HG02623 (cell line): Measurements from ENCODE around the gene AP1G1.
"Not testable (repeated sequence)": the region's sequence is repeated elsewhere in the genome, so short reads cannot be mapped to it uniquely, and the experiment has no call there.

Source experiments
- ATAC-seq: cut with Tn5 transposase; IDR thresholded peaks from one replicate; pipeline ENCODE4 v1.9.1; 2021; ENCODE audit warnings: moderate library complexity; ENCODE audit not compliant: unreplicated experiment

Gene AP1G1

GRCh38 chr16:71811261-71811803 lies 2.7 kb upstream of the AP1G1 start:
- no peak for ATAC-seq

GRCh38 chr16:71810155-71810530 lies 1.5 kb upstream of the AP1G1 start:
- ATAC-seq: not testable (repeated sequence)

- ATAC-seq: peak; percentile 38
Measured at GRCh38 chr16:71807905-71808592, 585 bp downstream of the AP1G1 start.

- no peak for ATAC-seq
Measured at GRCh38 chr16:71803305-71803690, 5.3 kb downstream of the AP1G1 start.

- ATAC-seq: no peak
Measured at GRCh38 chr16:71796501-71797097, 12.0 kb downstream of the AP1G1 start.

GRCh38 chr16:71794943-71795342 lies 13.7 kb downstream of the AP1G1 start:
- no peak for ATAC-seq

- ATAC-seq: no peak
Measured at GRCh38 chr16:71794018-71794417, 14.6 kb downstream of the AP1G1 start.

GRCh38 chr16:71792176-71792575 lies 16.5 kb downstream of the AP1G1 start:
- no peak for ATAC-seq

GRCh38 chr16:71790329-71790728 lies 18.3 kb downstream of the AP1G1 start:
- ATAC-seq: not testable (repeated sequence)

- ATAC-seq: no peak
Measured at GRCh38 chr16:71789136-71789535, 19.5 kb downstream of the AP1G1 start.

GRCh38 chr16:71788578-71788977 lies 20.1 kb downstream of the AP1G1 start:
- no peak for ATAC-seq

GRCh38 chr16:71785143-71785542 lies 23.5 kb downstream of the AP1G1 start:
- ATAC-seq: not testable (repeated sequence)

- ATAC-seq: no peak
Measured at GRCh38 chr16:71784093-71784492, 24.5 kb downstream of the AP1G1 start.

GRCh38 chr16:71781741-71782140 lies 26.9 kb downstream of the AP1G1 start:
- ATAC-seq: no peak

- no peak for ATAC-seq
Measured at GRCh38 chr16:71780521-71781089, 28.0 kb downstream of the AP1G1 start.

- ATAC-seq: no peak
Measured at GRCh38 chr16:71778780-71779179, 29.9 kb downstream of the AP1G1 start.

GRCh38 chr16:71777329-71777728 lies 31.3 kb downstream of the AP1G1 start:
- ATAC-seq: no peak

- ATAC-seq: no peak
Measured at GRCh38 chr16:71775949-71776348, 32.7 kb downstream of the AP1G1 start.

GRCh38 chr16:71771571-71771970 lies 37.1 kb downstream of the AP1G1 start:
- ATAC-seq: no peak

- no peak for ATAC-seq
Measured at GRCh38 chr16:71769222-71769621, 39.4 kb downstream of the AP1G1 start.

- ATAC-seq: no peak
Measured at GRCh38 chr16:71767060-71767900, 41.4 kb downstream of the AP1G1 start.
